HG03025 (cell line): Measurements from ENCODE around the gene TNC.

Source experiments
- ATAC-seq: cut with Tn5 transposase; IDR thresholded peaks from one replicate; pipeline ENCODE4 v1.9.1; 2021; ENCODE audit warnings: mild to moderate bottlenecking, moderate library complexity; ENCODE audit not compliant: unreplicated experiment, low FRiP score

TNC gene

DNA sequence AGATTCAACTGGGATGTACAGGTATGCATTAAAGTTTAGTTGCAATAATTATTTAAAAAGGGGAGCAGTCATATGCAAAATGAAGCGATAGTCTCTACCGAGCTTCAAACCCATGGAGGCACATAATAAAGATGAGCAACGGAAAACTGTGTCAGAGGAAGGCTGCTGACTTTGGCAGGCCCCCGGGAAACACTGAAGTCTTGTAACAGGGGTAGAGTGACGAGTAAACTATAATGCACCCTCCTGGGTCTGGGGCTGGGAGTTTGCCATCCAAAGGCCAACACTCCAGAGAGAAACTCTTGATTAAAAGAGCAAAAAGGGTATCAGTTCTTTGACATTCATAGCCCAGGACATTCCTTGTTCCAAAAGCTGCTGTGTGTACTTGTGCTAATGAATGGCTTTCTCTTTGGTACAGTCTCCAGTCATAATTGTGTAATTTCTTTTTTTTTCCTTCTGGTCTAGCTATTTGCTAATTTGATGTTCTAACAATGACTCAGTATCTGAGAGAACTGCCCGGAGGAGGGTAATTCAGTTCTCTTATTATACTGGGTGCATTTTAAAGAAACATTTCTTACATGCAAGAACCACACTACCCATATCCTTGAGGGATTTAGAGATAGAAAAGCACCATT lies 59.2 kb downstream of the TNC start:
- ATAC-seq = no peak

- ATAC-seq = no peak
Observed at GRCh38 chr9:115058175-115058574, 59.8 kb downstream of the TNC start.

- no peak for ATAC-seq
Observed at GRCh38 chr9:115057559-115057958, 60.4 kb downstream of the TNC start.

DNA sequence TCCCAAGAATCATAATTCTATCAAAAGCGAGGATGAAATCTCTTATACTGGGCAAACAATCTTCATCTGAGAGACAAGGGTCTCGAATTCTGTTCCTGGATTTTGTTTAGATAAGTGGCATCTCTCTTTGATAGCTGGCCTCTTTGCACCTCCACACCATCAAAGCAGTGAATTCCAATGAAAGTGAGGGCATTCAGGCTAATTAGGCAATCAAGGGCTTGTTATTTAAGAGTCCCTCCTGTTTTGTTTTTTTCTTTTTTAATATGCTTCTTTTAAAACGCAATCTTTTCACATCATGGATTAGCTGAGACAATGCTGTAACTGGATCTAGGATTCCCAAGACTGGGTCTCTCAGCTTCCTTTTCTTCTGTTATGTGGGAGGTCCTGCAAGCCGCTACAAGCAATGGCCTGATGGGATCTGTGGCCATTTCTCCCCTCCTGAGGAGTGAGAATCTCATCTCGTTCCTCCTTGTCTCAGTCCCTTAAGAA lies 67.9 kb downstream of the TNC start:
- ATAC-seq = no peak

DNA sequence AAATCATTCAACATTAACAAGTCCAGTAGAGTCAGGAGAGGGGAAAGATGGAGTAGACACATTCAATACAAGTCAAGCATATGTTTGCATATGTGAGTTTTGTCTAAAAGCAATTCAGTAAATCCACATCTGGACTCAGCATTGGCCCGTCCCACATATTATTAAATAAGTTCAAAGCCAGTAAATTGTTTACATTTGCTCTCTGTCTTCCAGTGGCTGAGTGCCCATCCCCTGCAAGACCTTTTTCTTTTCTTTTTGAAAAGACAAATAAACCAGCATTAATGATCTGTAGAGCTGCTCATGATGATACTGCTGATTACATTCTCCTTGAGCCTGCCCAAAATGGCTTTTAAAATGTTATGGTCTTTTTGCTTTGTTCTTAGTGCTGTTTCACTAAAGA lies 71.1 kb downstream of the TNC start:
- ATAC-seq = no peak

DNA sequence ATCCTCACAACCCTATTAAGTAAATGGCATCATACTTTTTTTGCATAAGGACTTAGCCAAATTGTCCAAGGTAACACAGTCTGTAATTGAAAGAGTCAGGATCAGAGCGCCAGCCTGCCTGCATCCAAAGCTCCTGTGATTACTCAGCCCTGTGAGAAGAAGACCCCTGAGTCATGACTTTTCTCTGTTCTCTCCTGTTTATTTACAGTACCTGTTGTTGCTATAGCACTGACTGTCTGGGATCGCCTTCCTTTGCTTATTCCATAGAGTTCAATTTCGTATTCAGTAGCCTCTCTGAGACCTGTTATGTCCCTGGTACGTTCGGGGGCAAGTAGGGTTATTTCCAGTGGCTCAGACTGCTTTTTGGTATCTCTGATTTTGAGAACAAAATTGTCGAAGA lies 71.8 kb downstream of the TNC start:
- no peak for ATAC-seq

- ATAC-seq = no peak
Observed at GRCh38 chr9:115043632-115044031, 74.3 kb downstream of the TNC start.

DNA sequence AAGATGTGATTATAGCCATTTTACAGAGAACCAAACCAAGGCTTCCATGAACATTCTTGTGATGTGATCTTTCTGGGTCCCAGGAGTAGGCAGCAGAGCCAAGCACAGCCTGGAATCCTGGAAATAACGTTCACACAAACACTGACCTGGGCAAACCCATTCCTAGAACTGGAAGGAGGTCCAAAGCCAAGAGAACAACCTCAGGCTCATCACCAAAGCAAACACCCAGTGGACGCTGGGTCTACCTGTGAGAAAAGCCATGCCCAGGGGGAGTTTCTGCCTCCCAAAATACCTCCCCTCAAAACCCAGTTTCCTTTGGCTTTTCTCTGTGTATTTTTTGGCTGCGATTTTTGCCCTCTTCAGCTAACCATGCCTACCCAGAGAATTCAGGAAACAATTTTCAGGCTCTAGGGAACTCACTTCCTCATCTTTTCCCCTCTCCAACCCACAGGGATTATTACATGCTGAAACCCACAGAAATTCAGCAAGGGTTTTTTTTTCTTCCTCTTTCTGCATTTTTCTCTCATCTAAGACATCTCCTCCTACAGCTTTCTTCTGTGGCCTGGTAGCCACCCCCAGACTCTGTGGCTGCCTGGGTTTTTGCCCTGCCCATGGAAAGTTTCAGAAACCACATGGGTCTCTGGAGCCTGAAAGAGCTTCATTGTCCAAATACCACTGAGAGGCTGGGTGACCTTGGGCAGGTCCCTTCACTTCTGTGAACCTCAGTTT lies 75.0 kb downstream of the TNC start:
- ATAC-seq = no peak

GRCh38 chr9:115039516-115040120 lies 78.3 kb downstream of the TNC start:
- no peak for ATAC-seq

- ATAC-seq = no peak
Observed at GRCh38 chr9:115038178-115038577, 79.8 kb downstream of the TNC start.

DNA sequence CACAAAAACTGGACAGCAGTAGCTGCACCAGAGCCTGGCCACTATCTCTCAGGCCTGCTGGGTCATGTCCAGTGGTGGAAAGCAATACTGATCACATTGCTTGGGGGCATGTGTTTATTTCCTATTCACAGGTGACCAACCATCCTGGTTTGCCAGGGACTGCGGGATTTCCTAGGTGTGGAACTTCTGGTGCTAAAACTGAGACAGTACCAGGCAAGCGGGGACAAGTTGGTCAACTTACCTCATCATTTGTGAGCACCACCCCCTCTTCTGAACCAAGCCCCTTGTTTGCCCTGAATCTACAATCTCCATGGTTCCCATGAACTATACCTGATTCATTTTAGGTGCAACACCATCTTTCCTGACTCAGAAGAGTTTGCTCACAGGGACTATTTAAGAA lies 81.3 kb downstream of the TNC start:
- ATAC-seq = no peak

- ATAC-seq = peak; percentile 91
Observed at GRCh38 chr9:115035841-115036612, 81.9 kb downstream of the TNC start.

GRCh38 chr9:115034801-115035200 lies 83.2 kb downstream of the TNC start:
- no peak for ATAC-seq

DNA sequence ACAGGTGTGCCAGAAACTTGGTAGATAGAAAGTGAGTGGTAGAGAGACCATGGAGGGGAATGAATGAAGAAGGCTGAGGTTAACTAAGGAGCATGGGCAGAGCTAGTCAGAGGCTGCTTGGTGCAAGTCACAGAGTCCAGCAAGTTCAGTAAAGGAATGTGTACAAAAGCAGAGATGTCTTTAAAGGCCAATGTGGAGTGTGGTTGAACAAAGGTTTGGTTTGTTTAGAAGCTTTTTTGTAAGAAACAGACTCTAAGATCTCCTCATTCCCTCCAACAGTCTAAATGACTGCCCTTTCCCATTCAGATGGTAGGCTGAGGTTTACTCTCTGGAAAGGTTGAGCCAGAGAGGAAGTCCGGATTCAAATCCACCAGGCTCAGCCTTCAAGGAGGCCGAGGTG lies 84.2 kb downstream of the TNC start:
- no peak for ATAC-seq

DNA sequence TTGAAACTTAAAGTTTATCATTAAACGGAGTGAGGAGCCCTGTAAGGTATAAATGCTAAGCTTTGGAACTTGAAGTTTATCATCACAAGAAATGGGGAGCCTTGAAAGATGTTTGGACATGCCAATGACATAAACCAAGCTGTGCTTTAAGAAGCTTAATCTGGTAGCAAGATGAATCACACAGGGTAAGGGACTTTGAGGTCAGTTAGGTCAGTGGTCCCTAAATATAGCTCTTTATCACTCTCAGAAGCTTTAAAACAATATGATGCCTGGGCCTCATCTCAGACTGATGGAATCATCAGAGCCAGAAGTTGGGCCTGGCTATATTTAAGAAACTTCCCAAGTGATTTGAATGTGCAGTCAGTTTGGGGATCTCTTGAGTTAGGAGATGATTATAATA lies 85.7 kb downstream of the TNC start:
- no peak for ATAC-seq

DNA sequence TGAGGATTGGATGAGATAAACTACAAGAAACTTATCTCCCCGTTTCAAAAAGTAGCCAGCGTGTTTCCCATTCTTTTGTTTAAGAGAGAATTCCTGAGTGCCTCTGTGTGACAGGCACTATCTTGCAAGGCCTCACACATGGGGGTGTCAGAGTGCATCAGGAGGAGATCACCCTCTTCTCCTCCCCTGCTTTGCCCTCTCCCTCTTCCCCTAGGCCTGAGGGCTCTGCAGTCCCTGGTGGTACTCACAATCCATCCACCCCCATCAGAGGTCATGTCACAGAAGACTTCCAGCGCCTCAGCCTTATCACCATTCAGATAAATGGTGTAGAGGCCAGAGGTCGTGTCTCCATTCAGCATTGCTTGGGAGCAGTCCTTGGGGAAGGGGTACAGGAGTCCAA lies 88.0 kb downstream of the TNC start:
- ATAC-seq = no peak

GRCh38 chr9:115025721-115026120 lies 92.2 kb downstream of the TNC start:
- ATAC-seq = no peak

GRCh38 chr9:115024925-115025535 lies 92.9 kb downstream of the TNC start:
- no peak for ATAC-seq

GRCh38 chr9:115022760-115023434 lies 95.1 kb downstream of the TNC start:
- no peak for ATAC-seq
